HL-60 (cell line): ENCODE data around the gene CTDNEP1.
A peak's percentile ranks its signal among the peaks of the same experiment; 100 is the strongest.

Experiments used
- DNase-seq, 2 experiments: peaks; one replicate each; pipeline ENCODE4 v3.0.0-alpha.2; 2010 to 2020; ENCODE audit warnings: low read depth in 1 of 2, low spot score in 1 of 2
- H3K27ac ChIP-seq: fragments of 250-450 bp; sonication (Bioruptor Pico); replicated peaks from 2 replicates; pipeline ENCODE4 v1.5.1; 2020; ENCODE audit warnings: mild to moderate bottlenecking, moderate library complexity
- H3K27me3 ChIP-seq: fragments of 250-450 bp; sonication (Bioruptor Pico); 2 replicates; pipeline ENCODE4 v1.5.1; 2021; ENCODE audit warnings: mild to moderate bottlenecking, moderate library complexity; ENCODE audit not compliant: insufficient read depth, poor library complexity, severe bottlenecking
- H3K4me3 ChIP-seq: replicated peaks from 2 replicates; pipeline ENCODE4 v1.5.1; 2011; ENCODE audit warnings: mild to moderate bottlenecking, control low read depth, low read length; ENCODE audit not compliant: insufficient read depth
- CTCF ChIP-seq: IDR thresholded peaks from one replicate; pipeline ENCODE4 v1.5.1; 2011; ENCODE audit warnings: low read length, control low read depth, inconsistent platforms; ENCODE audit not compliant: insufficient read depth
- GABPA ChIP-seq: IDR thresholded peaks from 2 replicates; pipeline ENCODE4 v1.6.1; 2012; ENCODE audit warnings: low read depth
- POLR2AphosphoS5 ChIP-seq: IDR thresholded peaks from 2 replicates; pipeline ENCODE4 v1.6.1; 2012; ENCODE audit warnings: low read depth
- REST ChIP-seq: IDR thresholded peaks from 2 replicates; pipeline ENCODE4 v1.6.1; 2012; ENCODE audit warnings: low read depth; ENCODE audit not compliant: insufficient replicate concordance
- SPI1 ChIP-seq: IDR thresholded peaks from 2 replicates; pipeline ENCODE4 v1.6.1; 2012; ENCODE audit warnings: low read depth, mild to moderate bottlenecking, borderline replicate concordance

The CTDNEP1 gene

GRCh38 chr17:7252176-7253043 lies 876 bp upstream of the CTDNEP1 start, which contains the start of gene ELP5:
Gene ELP5 (plus strand): TSS chr17:7252215. CDS start chr17:7252551, 336 bp downstream.
- peak; percentile 81 to 86 for DNase-seq
- no peaks in the 10 kb centered on the region for H3K27me3 ChIP-seq
- peak within 1 kb of the TSS; percentile 99 for H3K27ac ChIP-seq
- peak within 1 kb of the TSS; percentile 67 for H3K4me3 ChIP-seq
- TF ChIP-seq REST, result no peak
- peak; percentile 76 for TF ChIP-seq POLR2AphosphoS5
- no peak for TF ChIP-seq CTCF
- TF ChIP-seq GABPA, result no peak
- no peak for TF ChIP-seq SPI1

- Histone ChIP-seq H3K27ac (peak overlapping the region; percentile 99), H3K27me3 (no peaks in the 10 kb centered on the region), H3K4me3 (peak overlapping the region; percentile 65)
- DNase-seq, result no peak
- TF ChIP-seq POLR2AphosphoS5, result no peak
- no peak for TF ChIP-seq REST
- no peak for TF ChIP-seq GABPA
- TF ChIP-seq CTCF, result no peak
Observed at GRCh38 chr17:7250695-7251627, 573 bp downstream of the CTDNEP1 start.

- Histone ChIP-seq H3K27ac (peak overlapping the region; percentile 99), H3K27me3 (no peaks in the 10 kb centered on the region), H3K4me3 (peak overlapping the region; percentile 65)
- peak; percentile 79 for TF ChIP-seq SPI1
- no peak for TF ChIP-seq REST
- DNase-seq, result peak in 1 of 2 experiments; percentile 28
Observed at GRCh38 chr17:7249830-7250229, 1.7 kb downstream of the CTDNEP1 start.
